GM19395 (cell line): ENCODE data around the gene TMEM179.

ENCODE experiments used
- ATAC-seq: cut with Tn5 transposase; IDR thresholded peaks from one replicate; pipeline ENCODE4 v1.9.1; 2021; ENCODE audit warnings: mild to moderate bottlenecking, moderate library complexity; ENCODE audit not compliant: unreplicated experiment

The TMEM179 gene

DNA sequence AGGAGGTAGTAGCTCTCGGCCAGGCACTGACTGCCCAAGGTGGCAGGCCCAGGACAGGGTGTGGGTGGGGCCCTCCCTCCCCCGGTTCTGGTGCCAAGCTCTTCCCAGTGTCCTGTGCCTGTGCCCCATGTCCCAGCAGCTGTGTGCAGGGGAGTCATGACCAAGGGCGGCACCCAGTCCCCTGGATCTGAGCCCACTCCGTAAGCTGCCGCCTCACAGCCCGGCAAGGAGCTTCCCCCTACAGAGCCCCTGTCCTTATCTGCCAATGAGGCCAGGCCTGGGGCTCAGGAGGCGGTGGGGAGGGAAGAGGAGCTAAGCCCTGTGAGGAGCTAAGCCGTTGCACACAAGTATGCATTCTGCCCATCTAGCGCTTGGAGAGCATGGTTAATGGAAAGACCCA, 30.6 kb downstream of the TMEM179 start:
- no peak for ATAC-seq

DNA sequence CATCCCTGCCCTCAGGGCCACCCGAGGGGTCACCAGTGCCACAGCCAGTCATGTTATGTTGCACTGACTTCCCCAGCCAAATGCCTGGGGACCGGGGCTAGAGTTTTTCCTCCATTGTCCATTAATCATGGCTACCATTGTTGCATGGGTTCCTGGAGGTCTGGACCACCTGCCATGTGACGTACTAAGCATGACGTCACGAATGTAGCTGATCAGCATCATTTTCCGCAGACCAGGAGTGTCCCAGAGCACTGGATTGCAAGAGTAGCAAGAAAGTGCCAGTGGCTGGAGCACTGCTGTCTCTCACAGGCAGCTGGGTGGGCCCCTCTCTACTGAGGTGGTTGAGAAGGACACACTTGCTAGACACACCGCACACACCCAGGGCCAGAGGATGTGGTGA, 31.9 kb downstream of the TMEM179 start:
- no peak for ATAC-seq

- ATAC-seq, result no peak
These were observed 32.4 kb downstream of the TMEM179 start for GRCh38 chr14:104572024-104572626.

GRCh38 chr14:104571246-104571645, 33.3 kb downstream of the TMEM179 start:
- ATAC-seq, result no peak

DNA sequence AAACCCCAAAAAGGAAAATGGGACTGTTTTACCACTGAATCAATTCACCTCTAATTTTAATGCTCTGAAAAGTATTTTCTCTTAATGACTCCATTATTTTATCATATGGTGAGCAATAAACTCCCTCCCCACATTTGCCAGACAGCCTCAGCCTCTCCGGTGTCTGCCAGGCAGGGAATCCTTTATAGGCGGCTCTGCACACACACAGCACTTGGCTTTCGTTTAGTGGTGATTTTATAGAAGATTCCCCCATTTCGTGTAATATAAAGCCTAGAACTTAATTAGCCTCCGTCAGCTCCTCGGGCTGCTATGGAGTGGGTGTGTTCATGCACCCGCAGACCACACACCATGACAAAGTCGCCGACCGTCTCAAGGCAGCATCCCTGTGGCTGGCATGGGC, 35.1 kb downstream of the TMEM179 start:
- no peak for ATAC-seq

GRCh38 chr14:104568620-104569019, 36.0 kb downstream of the TMEM179 start:
- no peak for ATAC-seq

DNA sequence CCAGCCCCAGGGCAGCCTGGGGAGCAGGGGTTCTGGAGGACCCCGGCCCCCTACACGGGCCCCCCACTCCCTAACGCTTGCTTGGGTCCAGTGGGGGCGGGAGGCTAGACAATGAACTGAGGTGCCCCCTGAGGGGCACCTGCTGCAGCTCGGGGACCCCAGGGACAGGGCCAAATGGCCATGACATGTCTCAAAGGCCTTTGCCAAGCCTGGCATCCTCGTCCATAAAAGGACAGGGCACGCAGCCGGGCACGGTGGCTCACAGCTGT, 36.7 kb downstream of the TMEM179 start:
- ATAC-seq, result no peak

GRCh38 chr14:104567141-104567956, 37.2 kb downstream of the TMEM179 start:
- no peak for ATAC-seq

DNA sequence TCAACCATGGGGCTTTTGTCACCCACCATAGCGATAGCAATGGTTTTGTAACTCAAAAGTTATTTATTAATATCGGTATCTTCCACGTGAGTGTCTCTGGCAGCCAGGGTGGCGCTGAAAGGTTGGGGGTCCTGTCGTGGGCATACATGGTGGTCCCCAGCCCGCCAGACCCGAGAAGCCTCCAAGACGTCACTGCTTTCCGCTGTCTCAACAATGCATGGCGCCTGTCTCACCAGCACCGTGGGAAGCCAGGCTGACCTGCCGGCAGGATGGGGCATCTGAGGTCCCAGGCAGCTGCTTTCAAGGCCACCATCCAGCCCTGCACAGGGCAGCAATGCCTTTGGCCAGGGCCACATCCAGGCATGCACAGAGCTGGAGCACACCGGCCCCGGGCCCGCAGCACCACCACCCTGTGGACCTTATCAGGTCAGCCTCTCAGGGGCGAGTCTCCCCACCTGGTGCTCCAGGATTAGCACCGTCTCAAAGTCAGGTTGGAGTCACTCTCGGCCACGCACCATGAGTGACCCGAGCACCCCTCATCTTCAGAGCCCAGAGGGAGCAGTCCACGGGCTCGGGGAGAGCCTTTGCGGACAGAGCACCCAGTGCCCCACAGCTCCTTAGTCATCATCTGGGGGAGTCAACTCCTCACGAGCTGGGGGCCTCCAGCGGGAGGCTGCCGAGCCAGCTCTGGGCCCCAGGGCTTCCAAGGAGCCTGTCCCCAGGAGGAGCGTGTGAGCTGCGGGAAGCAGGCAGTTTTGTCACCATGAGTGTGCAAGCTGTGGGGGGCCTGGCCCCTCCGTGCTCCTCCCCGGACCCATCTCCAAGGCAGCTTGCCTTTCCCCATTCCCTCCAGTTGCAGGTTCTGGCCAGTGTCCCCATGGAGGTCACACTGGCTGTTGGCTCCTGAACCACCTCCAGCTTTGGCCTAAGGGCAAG, 39.6 kb downstream of the TMEM179 start:
- no peak for ATAC-seq

- no peak for ATAC-seq
These were observed 40.6 kb downstream of the TMEM179 start for GRCh38 chr14:104563742-104564615.

- ATAC-seq, result no peak
These were observed 41.3 kb downstream of the TMEM179 start for GRCh38 chr14:104563191-104563741.

DNA sequence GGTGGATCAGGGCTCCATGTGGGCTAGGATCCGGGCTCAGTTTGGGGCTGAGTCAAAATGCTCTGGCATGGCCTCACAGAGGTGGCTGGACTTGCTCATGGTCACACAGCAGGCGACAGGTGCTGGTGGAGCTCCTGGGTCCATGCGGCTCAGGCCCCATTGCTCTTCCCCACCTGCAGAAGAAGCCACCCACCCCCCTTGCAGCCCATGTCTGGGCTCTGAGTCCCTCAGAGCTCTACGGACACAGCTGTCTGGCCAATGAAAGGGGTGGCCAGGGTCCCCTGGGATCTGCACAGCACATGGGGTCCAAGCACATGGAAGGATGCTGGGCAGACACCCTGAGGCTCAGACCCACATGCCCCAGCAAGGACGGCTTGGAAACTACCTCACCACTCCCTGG, 42.0 kb downstream of the TMEM179 start:
- no peak for ATAC-seq

GRCh38 chr14:104561632-104562495, 42.7 kb downstream of the TMEM179 start:
- no peak for ATAC-seq

DNA sequence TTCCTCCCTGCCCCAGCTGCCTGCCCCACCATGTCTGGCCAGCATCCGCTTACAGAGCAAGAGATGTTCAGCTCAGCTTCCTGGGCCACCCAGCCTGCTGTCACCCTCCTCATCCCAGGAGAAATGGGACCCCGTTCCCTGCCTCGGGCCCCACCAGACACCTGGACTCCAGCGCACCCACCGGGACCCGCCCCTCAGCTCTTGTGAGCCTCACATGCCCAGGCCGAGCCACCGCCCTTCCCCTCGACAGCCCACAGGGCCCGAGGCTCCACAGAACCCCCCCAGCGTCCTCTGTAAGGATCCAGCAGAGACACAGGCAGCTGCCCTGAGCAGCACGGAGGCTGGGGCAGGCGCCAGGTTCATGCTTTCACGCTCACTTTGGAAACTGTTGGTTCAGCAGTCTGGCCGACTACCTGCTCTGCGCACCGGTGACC, 43.4 kb downstream of the TMEM179 start:
- ATAC-seq, result no peak

DNA sequence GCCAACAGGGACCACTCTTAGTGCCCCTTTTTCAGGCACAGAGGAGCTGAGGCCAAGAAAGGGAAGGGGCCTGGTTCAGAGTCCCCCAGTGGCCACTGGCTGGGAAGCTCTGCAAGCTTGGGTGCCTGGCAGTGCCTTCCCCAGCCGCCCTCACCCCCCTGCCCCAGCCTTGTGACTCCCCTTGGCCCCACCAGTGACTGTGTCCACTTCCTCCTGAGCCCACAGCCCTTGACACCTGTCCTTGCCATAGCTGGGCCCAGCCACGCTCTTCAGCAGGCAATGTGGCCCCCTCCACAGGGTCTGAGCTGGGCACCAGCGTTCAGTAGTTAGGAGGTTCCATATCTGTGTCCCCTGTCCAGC, 44.0 kb downstream of the TMEM179 start:
- ATAC-seq, result no peak

DNA sequence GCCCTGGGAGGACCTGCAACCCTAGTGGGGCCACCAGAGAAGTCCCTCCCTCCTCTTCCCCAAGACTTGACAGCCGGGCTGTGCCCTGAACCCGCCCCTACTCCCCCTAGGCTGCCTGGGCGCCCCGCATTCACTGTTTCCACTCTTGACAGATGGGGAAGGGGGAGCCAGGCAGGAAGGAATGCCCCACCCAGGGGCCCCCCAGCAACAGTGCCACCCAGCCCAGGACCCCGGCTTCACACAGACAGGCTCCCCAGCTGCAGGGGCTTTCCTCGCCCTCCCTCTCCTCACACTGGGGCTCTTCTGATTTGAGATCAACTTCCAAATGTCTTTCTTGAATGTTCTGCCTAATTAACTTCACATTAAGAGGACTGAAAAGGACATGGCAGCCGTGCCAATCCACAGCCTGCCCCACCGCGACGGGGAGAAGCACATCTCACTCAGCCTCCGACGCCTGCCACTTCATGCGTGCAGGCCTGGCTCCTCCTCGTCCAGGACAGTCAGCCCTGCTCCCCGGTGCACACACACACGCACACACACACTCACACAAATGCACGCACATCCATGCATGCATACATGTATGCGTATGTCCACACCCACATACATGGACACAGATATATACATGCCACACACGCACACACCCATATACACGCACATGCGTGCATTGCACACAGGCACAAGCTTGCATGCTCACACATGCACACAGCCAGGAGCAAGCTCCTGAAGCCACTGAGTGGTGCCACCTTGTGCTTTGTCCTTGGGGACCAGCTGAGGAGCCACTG, 44.6 kb downstream of the TMEM179 start:
- no peak for ATAC-seq

GRCh38 chr14:104559028-104559803, 45.4 kb downstream of the TMEM179 start:
- ATAC-seq, result no peak
